CD8-positive, alpha-beta memory T cell (primary cell): ENCODE data around the gene MACF1. TPM values are rescaled to one million over a fixed set of nuclear protein-coding genes. Genes with fewer than 3 reads are reported as not detected.

Experiments used
- CTCF ChIA-PET: fragments of 350-600 bp; sonication (Branson Sonifier 250); formaldehyde crosslinking; loops from one replicate; lab custom pipeline; 2021; ENCODE audit warnings: antibody characterized with exemption; lab: Charles Lee
- POLR2A ChIA-PET: fragments of 350-600 bp; sonication (Branson Sonifier 250); formaldehyde crosslinking; loops from one replicate; lab custom pipeline; 2021; ENCODE audit warnings: antibody characterized with exemption; lab: Charles Lee
- DNase-seq, 5 donors: peaks; one replicate each; pipeline versions ENCODE4 v3.0.0 to v3.0.0-alpha.2; 2020 to 2022; ENCODE audit warnings: mixed read lengths in 1 of 5
- H3K27ac ChIP-seq: one replicate; pipeline ENCODE4 v1.7.0; 2013; ENCODE audit warnings: low read depth, mild to moderate bottlenecking, low read length, moderate library complexity
- H3K27me3 ChIP-seq: 2 replicates; pipeline ENCODE4 v1.7.0; 2013; ENCODE audit warnings: low read length, mild to moderate bottlenecking; ENCODE audit not compliant: insufficient read depth, poor library complexity, severe bottlenecking
- H3K36me3 ChIP-seq: 2 replicates; pipeline ENCODE4 v1.7.0; 2013; ENCODE audit warnings: mild to moderate bottlenecking, low read length, moderate library complexity; ENCODE audit not compliant: insufficient read depth
- H3K4me1 ChIP-seq: 2 replicates; pipeline ENCODE4 v1.7.0; 2013; ENCODE audit warnings: mild to moderate bottlenecking, low read length, moderate library complexity; ENCODE audit not compliant: insufficient read depth
- H3K4me3 ChIP-seq: 2 replicates; pipeline ENCODE4 v1.7.0; 2013; ENCODE audit warnings: mild to moderate bottlenecking, low read length
- H3K9me3 ChIP-seq: 2 replicates; pipeline ENCODE4 v1.7.0; 2013; ENCODE audit warnings: mild to moderate bottlenecking, low read length
- H3K27ac Mint-ChIP-seq, 8 donors: one replicate each; pipeline ENCODE4 v1.8.0; 2020 to 2021; ENCODE audit warnings: mixed read lengths in 8 of 8, mild to moderate bottlenecking in 6 of 8, inconsistent platforms in 3 of 8, moderate library complexity in 3 of 8
- H3K27me3 Mint-ChIP-seq, 2 donors: one replicate each; pipeline ENCODE4 v1.8.0; 2020 to 2021; ENCODE audit warnings: mixed read lengths in 2 of 2, mild to moderate bottlenecking in 1 of 2, moderate library complexity in 1 of 2
- H3K36me3 Mint-ChIP-seq, 3 donors: one replicate each; pipeline ENCODE4 v1.8.0; 2020 to 2021; ENCODE audit warnings: mixed read lengths in 3 of 3, inconsistent platforms in 1 of 3, mild to moderate bottlenecking in 1 of 3
- H3K4me1 Mint-ChIP-seq, 3 donors: one replicate each; pipeline ENCODE4 v1.8.0; 2020 to 2021; ENCODE audit warnings: mixed read lengths in 3 of 3, inconsistent platforms in 1 of 3, mild to moderate bottlenecking in 1 of 3
- H3K4me3 Mint-ChIP-seq, 7 donors: one replicate each; pipeline ENCODE4 v1.8.0; 2020 to 2021; ENCODE audit warnings: mixed read lengths in 7 of 7, mild to moderate bottlenecking in 6 of 7, moderate library complexity in 4 of 7, inconsistent platforms in 2 of 7
- H3K9me3 Mint-ChIP-seq, 5 donors: one replicate each; pipeline ENCODE4 v1.8.0; 2020 to 2022; ENCODE audit warnings: mixed read lengths in 5 of 5, mild to moderate bottlenecking in 3 of 5, moderate library complexity in 2 of 5, inconsistent platforms in 1 of 5
- polyA plus RNA-seq: library from polyadenylated mRNA; unstranded; fragments of 300-500 nt; fragmentation: Illumina TruSeq; gene quantifications from one replicate; pipeline ENCODE4 v1.2.3, GENCODE V29; 2021
- total RNA-seq, 2 experiments: library from RNA; stranded (reverse); gene quantifications; one replicate each; pipeline ENCODE4 v1.2.3, GENCODE V29; 2021

Gene MACF1
- total and polyA plus RNA-seq, 3 experiments from 2014 or later = 87.6 to 154 (median 151) TPM

- Mint-ChIP-seq H3K27me3 (peaks cover 0 to 3% of the 10 kb centered on the region in 2 donors), H3K36me3 (peaks cover 0 to 3% (median 0%) of the 10 kb centered on the region in 3 donors), H3K4me3 (no peak overlapping the region), H3K9me3 (no peaks in the 10 kb centered on the region), H3K4me1 (no peaks in the 10 kb centered on the region), H3K27ac (no peak overlapping the region)
- H3K36me3 ChIP-seq = no peaks in the 10 kb centered on the region
- H3K27ac ChIP-seq = no peak overlapping the region
- H3K4me3 ChIP-seq = no peak overlapping the region
- no peak for DNase-seq
- no peaks in the 10 kb centered on the region for H3K27me3 ChIP-seq
- CTCF ChIA-PET = no interaction called here
- H3K9me3 ChIP-seq = no peaks in the 10 kb centered on the region
- POLR2A ChIA-PET = no interaction called here
- no peaks in the 10 kb centered on the region for H3K4me1 ChIP-seq
These were observed 30.5 kb upstream of the MACF1 start for GRCh38 chr1:39173995-39174380.

- Histone ChIP-seq H3K27me3 (no peaks in the 10 kb centered on the region), H3K36me3 (no peaks in the 10 kb centered on the region), H3K4me3 (no peak overlapping the region), H3K9me3 (no peaks in the 10 kb centered on the region), H3K4me1 (no peaks in the 10 kb centered on the region), H3K27ac (no peak overlapping the region)
- Mint-ChIP-seq H3K36me3 (peaks cover 0 to 2% (median 0%) of the 10 kb centered on the region in 3 donors), H3K4me1 (no peaks in the 10 kb centered on the region), H3K27me3 (peaks cover 0 to 3% of the 10 kb centered on the region in 2 donors), H3K27ac (peak overlapping the region in 1 of 8 donors; percentile 15), H3K4me3 (no peak overlapping the region), H3K9me3 (no peaks in the 10 kb centered on the region)
- no peak for DNase-seq
- POLR2A ChIA-PET = no interaction called here
- CTCF ChIA-PET = no interaction called here
These were observed 30.0 kb upstream of the MACF1 start for GRCh38 chr1:39174390-39175081.

- Mint-ChIP-seq H3K4me1 (no peaks in the 10 kb centered on the region), H3K36me3 (no peaks in the 10 kb centered on the region), H3K9me3 (no peaks in the 10 kb centered on the region), H3K27me3 (no peaks in the 10 kb centered on the region), H3K4me3 (no peak overlapping the region), H3K27ac (no peak overlapping the region)
- Histone ChIP-seq H3K4me1 (no peaks in the 10 kb centered on the region), H3K4me3 (no peak overlapping the region), H3K36me3 (no peaks in the 10 kb centered on the region), H3K27ac (no peak overlapping the region), H3K27me3 (no peaks in the 10 kb centered on the region), H3K9me3 (no peaks in the 10 kb centered on the region)
- ChIA-PET POLR2A (no interaction called here), CTCF (no interaction called here)
- no peak for DNase-seq
These were observed 26.8 kb upstream of the MACF1 start for GRCh38 chr1:39177706-39178105.

- POLR2A ChIA-PET = no interaction called here
- Histone ChIP-seq H3K27me3 (no peaks in the 10 kb centered on the region), H3K36me3 (no peaks in the 10 kb centered on the region), H3K9me3 (no peaks in the 10 kb centered on the region), H3K27ac (no peak overlapping the region), H3K4me1 (peaks cover 6% of the 10 kb centered on the region), H3K4me3 (no peak overlapping the region)
- Mint-ChIP-seq H3K27ac (peak overlapping the region in 1 of 8 donors; percentile 47), H3K9me3 (no peaks in the 10 kb centered on the region), H3K4me1 (peaks cover 7 to 11% (median 10%) of the 10 kb centered on the region in 3 donors), H3K4me3 (no peak overlapping the region), H3K36me3 (no peaks in the 10 kb centered on the region), H3K27me3 (no peaks in the 10 kb centered on the region)
- no peak for DNase-seq
- CTCF ChIA-PET = interaction anchor here (1.7 kb wide), 1 partner anchor 13 kb away, joined by 9 read pairs; no protein-coding TSS in a partner anchor
These were observed 25.7 kb upstream of the MACF1 start for GRCh38 chr1:39178541-39179431.

GRCh38 chr1:39181311-39181710 is 23.2 kb upstream of the MACF1 start:
- Mint-ChIP-seq H3K9me3 (no peaks in the 10 kb centered on the region), H3K27ac (no peak overlapping the region), H3K4me3 (no peak overlapping the region), H3K36me3 (no peaks in the 10 kb centered on the region), H3K27me3 (peaks cover 0 to 2% of the 10 kb centered on the region in 2 donors), H3K4me1 (peaks cover 22 to 34% (median 30%) of the 10 kb centered on the region in 3 donors)
- Histone ChIP-seq H3K36me3 (no peaks in the 10 kb centered on the region), H3K4me1 (peaks cover 20% of the 10 kb centered on the region), H3K27ac (no peak overlapping the region), H3K27me3 (no peaks in the 10 kb centered on the region), H3K4me3 (no peak overlapping the region), H3K9me3 (no peaks in the 10 kb centered on the region)
- no peak for DNase-seq
- ChIA-PET CTCF (interaction anchor here (0.9 to 1.2 kb wide), 3 partner anchors 10 to 82 kb away, joined by 3 to 6 read pairs (median 4); no protein-coding TSS in a partner anchor), POLR2A (no interaction called here)

- DNase-seq = no peak
- Mint-ChIP-seq H3K27ac (peak overlapping the region in 7 of 8 donors; percentile 70 to 96 (median 91)), H3K4me3 (no peak overlapping the region), H3K4me1 (peaks cover 24 to 39% (median 34%) of the 10 kb centered on the region in 3 donors), H3K27me3 (peaks cover 0 to 2% of the 10 kb centered on the region in 2 donors), H3K36me3 (no peaks in the 10 kb centered on the region), H3K9me3 (no peaks in the 10 kb centered on the region)
- Histone ChIP-seq H3K36me3 (no peaks in the 10 kb centered on the region), H3K27ac (no peak overlapping the region), H3K4me1 (peaks cover 20% of the 10 kb centered on the region), H3K4me3 (no peak overlapping the region), H3K27me3 (no peaks in the 10 kb centered on the region), H3K9me3 (no peaks in the 10 kb centered on the region)
- ChIA-PET POLR2A (no interaction called here), CTCF (interaction anchor here (0.9 to 3.2 kb wide), 8 partner anchors 9 to 229 kb away, joined by 3 to 41 read pairs (median 6); no protein-coding TSS in a partner anchor)
These were observed 21.7 kb upstream of the MACF1 start for GRCh38 chr1:39182804-39183203.

- Mint-ChIP-seq H3K4me3 (peak overlapping the region in 3 of 7 donors; percentile 0 to 30 (median 2)), H3K9me3 (no peaks in the 10 kb centered on the region), H3K27me3 (peaks cover 0 to 2% of the 10 kb centered on the region in 2 donors), H3K36me3 (no peaks in the 10 kb centered on the region), H3K27ac (peak overlapping the region; percentile 84 to 96 (median 92)), H3K4me1 (peaks cover 24 to 39% (median 34%) of the 10 kb centered on the region in 3 donors)
- Histone ChIP-seq H3K4me1 (peaks cover 20% of the 10 kb centered on the region), H3K27me3 (no peaks in the 10 kb centered on the region), H3K27ac (peak overlapping the region; percentile 4), H3K36me3 (no peaks in the 10 kb centered on the region), H3K4me3 (no peak overlapping the region), H3K9me3 (no peaks in the 10 kb centered on the region)
- ChIA-PET POLR2A (interaction anchor here (0.7 to 1.1 kb wide), 2 partner anchors 9 to 33 kb away, joined by 3 to 6 read pairs; no protein-coding TSS in a partner anchor), CTCF (interaction anchor here (0.6 to 3.2 kb wide), 21 partner anchors 8 to 228 kb away, joined by 3 to 41 read pairs (median 4); no protein-coding TSS in a partner anchor)
- peak; percentile 68 to 90 (median 83) for DNase-seq
These were observed 20.8 kb upstream of the MACF1 start for GRCh38 chr1:39183503-39184353.
